HepG2 (cell line): ENCODE measurements around the gene UBE2H. TPM values are rescaled to one million over a fixed set of nuclear protein-coding genes. Genes with fewer than 3 reads are reported as not detected.

ENCODE experiments used
- AHDC1 ChIP-seq: sonication (generic); formaldehyde crosslinking; IDR thresholded peaks from 2 replicates; pipeline ENCODE4 v1.5.1; 2020; ENCODE audit warnings: mild to moderate bottlenecking, missing genetic modification reagents, borderline replicate concordance
- ARNT ChIP-seq: fragments of 450-650 bp; IDR thresholded peaks from 2 replicates; pipeline ENCODE4 v1.6.1; 2017
- HIC2 ChIP-seq: sonication (generic); formaldehyde crosslinking; IDR thresholded peaks from 2 replicates; pipeline ENCODE4 v1.9.0; 2022; ENCODE audit warnings: low read depth, missing genetic modification reagents
- HNF4A ChIP-seq: sonication (generic); formaldehyde crosslinking; IDR thresholded peaks from 2 replicates; pipeline ENCODE4 v1.4.0; 2020; ENCODE audit warnings: missing genetic modification reagents
- HNRNPK ChIP-seq: fragments of 200-400 bp; formaldehyde crosslinking; IDR thresholded peaks from 2 replicates; pipeline ENCODE4 v1.6.1; 2018; ENCODE audit warnings: low read length, low read depth, moderate library complexity, mild to moderate bottlenecking; ENCODE audit not compliant: poor library complexity, severe bottlenecking
- HOXA9 ChIP-seq: sonication (generic); formaldehyde crosslinking; IDR thresholded peaks from 2 replicates; pipeline ENCODE4 v1.8.1; 2022; ENCODE audit warnings: missing genetic modification reagents, mild to moderate bottlenecking, moderate library complexity, borderline replicate concordance
- ISX ChIP-seq: sonication (generic); formaldehyde crosslinking; conservative IDR thresholded peaks from 2 replicates; pipeline ENCODE4 v1.5.0; 2020; ENCODE audit warnings: missing genetic modification reagents
- JUN ChIP-seq: sonication (generic); formaldehyde crosslinking; IDR thresholded peaks from 2 replicates; pipeline ENCODE4 v1.4.0; 2020; ENCODE audit warnings: mild to moderate bottlenecking, missing genetic modification reagents
- KLF9 ChIP-seq: IDR thresholded peaks from 2 replicates; pipeline ENCODE4 v1.6.1; 2016; ENCODE audit warnings: low read depth
- MTA1 ChIP-seq: sonication (generic); formaldehyde crosslinking; IDR thresholded peaks from 2 replicates; pipeline ENCODE4 v1.4.0; 2020; ENCODE audit warnings: missing genetic modification reagents, mild to moderate bottlenecking, borderline replicate concordance
- MTA3 ChIP-seq: sonication (generic); formaldehyde crosslinking; IDR thresholded peaks from 2 replicates; pipeline ENCODE4 v1.4.0; 2020; ENCODE audit warnings: missing genetic modification reagents
- PHF20 ChIP-seq: sonication (generic); formaldehyde crosslinking; IDR thresholded peaks from 2 replicates; pipeline ENCODE4 v1.5.0; 2020; ENCODE audit warnings: mild to moderate bottlenecking, missing genetic modification reagents
- PHF21A ChIP-seq: sonication (generic); formaldehyde crosslinking; IDR thresholded peaks from 2 replicates; pipeline ENCODE4 v1.5.0; 2020; ENCODE audit warnings: mild to moderate bottlenecking, missing genetic modification reagents
- SOX5 ChIP-seq: IDR thresholded peaks from 2 replicates; pipeline ENCODE4 v1.6.1; 2016; ENCODE audit warnings: borderline replicate concordance
- ZNF234 ChIP-seq: sonication (generic); formaldehyde crosslinking; conservative IDR thresholded peaks from 2 replicates; pipeline ENCODE4 v1.5.1; 2020; ENCODE audit warnings: mild to moderate bottlenecking, missing genetic modification reagents
- polyA plus RNA-seq, 8 experiments: library from polyadenylated mRNA; depleted of rRNA in 3 of 8; stranded (reverse) in 7 of 8; unstranded in 1 of 8; fragments of >200 nt; fragmentation: Illumina TruSeq in 4 of 8; extraction: Trizol in 4 of 8; gene quantifications; 2 replicates each; pipeline versions ENCODE4 v1.2.1 to v1.2.3, GENCODE V29; 2011 to 2016; ENCODE audit warnings: low read depth in 4 of 8, missing spikeins in 1 of 8, mixed read lengths in 1 of 8; ENCODE audit not compliant: insufficient read depth in 1 of 8
- total RNA-seq, 5 experiments: library from RNA; depleted of rRNA; stranded (reverse); fragments of >200 nt; fragmentation: Illumina TruSeq; extraction: Trizol; gene quantifications; 2 replicates each; pipeline ENCODE4 v1.2.3, GENCODE V29; 2016; ENCODE audit warnings: low read depth in 1 of 5
- TF ChIP-seq, protein P1 (sequence below): sonication (generic); IDR thresholded peaks from 2 replicates; pipeline ENCODE4 v1.6.1; 2016; ENCODE audit warnings: low read depth, borderline replicate concordance
- TF ChIP-seq, protein P2 (sequence below): sonication (generic); formaldehyde crosslinking; IDR thresholded peaks from 2 replicates; pipeline ENCODE4 v1.4.0; 2020; ENCODE audit warnings: missing genetic modification reagents

Gene UBE2H
- total and polyA plus RNA-seq, 2 of the 13 experiments (the other 11 are each of a cell fraction or from before 2014, with no cell fraction given) = 15.5 to 40.1 TPM

- TF ChIP-seq MTA3 (CRISPR knock-in tag) (no peak), HNF4A (peak; percentile 49; the same call in 1 of the 2 replicates), HIC2 (peak; percentile 83), SOX5 (CRISPR knock-in tag) (peak; percentile 33; the same call in 1 of the 2 replicates), ISX (no peak), MTA1 (CRISPR knock-in tag) (0 out of 2 replicates have a peak, but pooled peaks have one; percentile 53), PHF21A (CRISPR knock-in tag) (peak; percentile 76), ARNT (no peak), PHF20 (peak; percentile 42; the same call in 1 of the 2 replicates), ZNF234 (CRISPR knock-in tag) (no peak), KLF9 (no peak), HOXA9 (CRISPR knock-in tag) (no peak), HNRNPK (no peak), JUN (CRISPR knock-in tag) (peak; percentile 82), AHDC1 (CRISPR knock-in tag) (peak; percentile 80; the same call in 1 of the 2 replicates)
- TF ChIP-seq, protein P1, sequence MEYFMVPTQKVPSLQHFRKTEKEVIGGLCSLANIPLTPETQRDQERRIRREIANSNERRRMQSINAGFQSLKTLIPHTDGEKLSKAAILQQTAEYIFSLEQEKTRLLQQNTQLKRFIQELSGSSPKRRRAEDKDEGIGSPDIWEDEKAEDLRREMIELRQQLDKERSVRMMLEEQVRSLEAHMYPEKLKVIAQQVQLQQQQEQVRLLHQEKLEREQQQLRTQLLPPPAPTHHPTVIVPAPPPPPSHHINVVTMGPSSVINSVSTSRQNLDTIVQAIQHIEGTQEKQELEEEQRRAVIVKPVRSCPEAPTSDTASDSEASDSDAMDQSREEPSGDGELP = peak; percentile 99
- TF ChIP-seq, protein P2, sequence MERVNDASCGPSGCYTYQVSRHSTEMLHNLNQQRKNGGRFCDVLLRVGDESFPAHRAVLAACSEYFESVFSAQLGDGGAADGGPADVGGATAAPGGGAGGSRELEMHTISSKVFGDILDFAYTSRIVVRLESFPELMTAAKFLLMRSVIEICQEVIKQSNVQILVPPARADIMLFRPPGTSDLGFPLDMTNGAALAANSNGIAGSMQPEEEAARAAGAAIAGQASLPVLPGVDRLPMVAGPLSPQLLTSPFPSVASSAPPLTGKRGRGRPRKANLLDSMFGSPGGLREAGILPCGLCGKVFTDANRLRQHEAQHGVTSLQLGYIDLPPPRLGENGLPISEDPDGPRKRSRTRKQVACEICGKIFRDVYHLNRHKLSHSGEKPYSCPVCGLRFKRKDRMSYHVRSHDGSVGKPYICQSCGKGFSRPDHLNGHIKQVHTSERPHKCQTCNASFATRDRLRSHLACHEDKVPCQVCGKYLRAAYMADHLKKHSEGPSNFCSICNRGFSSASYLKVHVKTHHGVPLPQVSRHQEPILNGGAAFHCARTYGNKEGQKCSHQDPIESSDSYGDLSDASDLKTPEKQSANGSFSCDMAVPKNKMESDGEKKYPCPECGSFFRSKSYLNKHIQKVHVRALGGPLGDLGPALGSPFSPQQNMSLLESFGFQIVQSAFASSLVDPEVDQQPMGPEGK = peak; percentile 82
Observed at GRCh38 chr7:129958643-129959470, 6.1 kb upstream of the UBE2H start (continued).
